Activated CD4-positive, alpha-beta T cell treated with anti-CD3 and anti-CD28 coated beads for 1 hour (primary cell): ENCODE results near the gene GPC1.

ENCODE experiments used
- DNase-seq: peaks from one replicate; pipeline ENCODE4 v3.0.0-alpha.2; 2020

The GPC1 gene

DNA sequence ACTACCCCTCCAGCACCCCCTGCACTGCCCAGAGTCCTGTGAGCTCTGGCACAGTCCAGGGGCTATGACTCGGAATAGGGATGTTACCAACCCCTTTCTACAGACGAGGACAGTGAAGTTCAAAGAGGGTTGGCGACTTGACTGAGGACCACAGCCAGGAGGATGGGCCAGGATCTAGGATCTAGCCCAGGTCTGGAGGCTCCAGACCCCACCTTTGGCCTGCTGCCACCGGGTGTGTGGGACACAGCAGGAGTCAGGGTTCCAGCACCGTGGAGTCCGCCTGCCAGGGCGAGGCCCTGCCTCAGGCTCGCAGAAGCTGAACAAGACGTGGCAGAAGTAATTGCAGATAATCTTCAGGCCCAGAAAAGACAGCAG lies 37.9 kb upstream of the GPC1 start:
- no peak for DNase-seq

DNA sequence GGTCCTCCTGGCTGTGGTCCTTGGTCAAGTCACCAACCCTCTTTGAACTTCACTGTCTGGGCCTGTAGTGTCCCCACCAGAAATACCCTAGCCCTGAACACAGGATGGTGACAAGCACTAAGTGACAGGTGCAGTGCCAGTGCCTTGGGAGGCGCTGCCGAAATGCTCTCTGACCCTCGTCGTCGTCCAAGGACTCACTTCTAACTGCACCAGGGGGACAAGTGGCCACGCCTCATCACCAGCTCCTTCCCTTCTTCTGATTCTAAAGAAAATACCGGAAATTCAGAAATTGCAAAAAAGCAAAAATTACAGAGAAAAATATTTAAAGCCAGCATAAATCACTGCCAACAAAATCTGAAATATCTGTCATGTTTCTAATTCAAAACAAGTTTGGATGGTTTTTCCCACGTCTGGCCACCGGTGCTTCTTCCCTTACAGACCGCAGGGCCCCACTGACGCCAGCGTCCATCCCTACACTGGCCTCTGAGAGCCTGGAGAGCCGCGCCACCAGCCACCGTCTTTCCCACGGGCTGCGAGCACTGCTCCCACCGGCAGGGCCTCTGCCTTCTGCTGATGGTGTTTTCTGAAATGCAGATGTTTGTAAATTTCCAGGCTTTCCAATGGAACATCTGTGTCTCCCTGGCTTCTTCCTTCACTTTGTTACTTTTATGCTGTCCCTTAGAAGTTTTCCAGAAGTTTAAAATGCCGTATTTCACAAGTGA lies 37.4 kb upstream of the GPC1 start:
- DNase-seq = no peak

DNA sequence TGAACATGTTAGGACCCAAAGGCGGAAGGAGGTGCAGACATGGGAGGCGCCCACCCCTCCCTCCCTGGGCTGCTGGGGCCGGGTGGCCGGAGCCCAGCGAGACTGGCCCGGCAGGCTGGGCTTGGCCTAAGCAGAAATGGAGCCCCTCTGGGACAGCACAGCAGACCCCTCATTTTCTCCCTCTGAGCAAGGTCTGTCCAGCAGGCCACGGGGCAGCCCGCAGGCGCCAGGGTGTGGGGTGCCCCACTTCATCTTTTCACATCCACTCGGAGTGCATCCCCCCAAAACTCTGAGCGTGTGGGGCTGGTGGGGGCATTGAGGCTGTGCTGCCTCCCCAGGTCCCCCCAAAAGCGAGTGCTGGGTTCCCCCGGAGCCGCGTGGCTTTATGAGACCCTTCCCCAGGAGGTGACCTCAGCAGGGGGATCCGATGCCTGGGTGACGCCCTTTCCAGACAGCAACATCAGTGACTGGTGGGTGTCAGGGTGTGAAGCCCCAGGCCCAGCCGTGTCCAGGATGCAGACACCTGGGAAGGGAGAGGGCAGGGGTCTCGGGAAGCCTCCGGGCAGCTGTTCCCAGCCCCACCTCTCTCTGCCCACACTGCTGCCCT lies 36.7 kb upstream of the GPC1 start:
- DNase-seq = no peak

DNA sequence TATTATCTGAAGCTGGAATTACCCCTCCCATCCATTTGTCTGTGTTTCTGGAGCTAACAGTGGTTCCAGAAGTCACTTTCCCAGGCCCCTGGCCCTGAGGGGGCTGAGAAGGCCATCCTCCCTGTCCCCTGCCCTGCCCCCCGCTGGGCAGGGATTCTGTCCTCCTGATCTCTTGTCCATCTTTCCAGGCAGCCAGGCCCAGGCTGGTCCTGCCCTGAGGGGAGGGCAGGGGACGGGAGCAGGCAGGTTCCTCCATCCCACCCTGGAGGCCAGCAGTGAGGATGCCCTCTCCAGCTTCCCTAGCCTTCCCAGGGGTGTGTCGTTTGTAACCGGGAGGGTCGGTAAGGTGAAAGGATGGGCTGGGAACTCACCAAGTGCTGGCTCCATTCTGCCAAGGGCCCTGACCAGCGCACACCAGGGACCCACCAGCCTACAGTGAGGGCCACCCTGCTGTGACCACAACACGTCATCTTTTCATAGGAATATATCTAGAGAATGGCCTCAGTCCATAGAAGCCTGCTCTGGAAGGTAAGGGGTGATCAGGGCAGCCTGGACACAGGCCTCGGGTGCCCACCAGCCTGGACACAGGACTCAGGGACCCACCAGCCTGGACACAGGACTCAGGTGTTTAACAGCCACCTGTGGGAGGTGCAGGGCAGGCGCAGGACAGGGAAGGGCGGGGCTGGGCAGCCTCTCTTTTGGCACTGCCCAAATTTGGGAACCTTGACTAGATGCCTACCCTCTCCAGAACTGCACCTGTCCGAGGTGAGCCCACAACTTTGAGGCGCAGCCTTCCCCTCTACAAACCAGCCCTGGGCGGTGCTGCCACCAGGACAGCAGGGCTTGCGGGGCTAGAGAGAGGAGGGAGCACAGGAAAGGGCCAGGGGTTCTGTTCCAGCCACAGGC lies 35.8 kb upstream of the GPC1 start:
- DNase-seq = no peak

DNA sequence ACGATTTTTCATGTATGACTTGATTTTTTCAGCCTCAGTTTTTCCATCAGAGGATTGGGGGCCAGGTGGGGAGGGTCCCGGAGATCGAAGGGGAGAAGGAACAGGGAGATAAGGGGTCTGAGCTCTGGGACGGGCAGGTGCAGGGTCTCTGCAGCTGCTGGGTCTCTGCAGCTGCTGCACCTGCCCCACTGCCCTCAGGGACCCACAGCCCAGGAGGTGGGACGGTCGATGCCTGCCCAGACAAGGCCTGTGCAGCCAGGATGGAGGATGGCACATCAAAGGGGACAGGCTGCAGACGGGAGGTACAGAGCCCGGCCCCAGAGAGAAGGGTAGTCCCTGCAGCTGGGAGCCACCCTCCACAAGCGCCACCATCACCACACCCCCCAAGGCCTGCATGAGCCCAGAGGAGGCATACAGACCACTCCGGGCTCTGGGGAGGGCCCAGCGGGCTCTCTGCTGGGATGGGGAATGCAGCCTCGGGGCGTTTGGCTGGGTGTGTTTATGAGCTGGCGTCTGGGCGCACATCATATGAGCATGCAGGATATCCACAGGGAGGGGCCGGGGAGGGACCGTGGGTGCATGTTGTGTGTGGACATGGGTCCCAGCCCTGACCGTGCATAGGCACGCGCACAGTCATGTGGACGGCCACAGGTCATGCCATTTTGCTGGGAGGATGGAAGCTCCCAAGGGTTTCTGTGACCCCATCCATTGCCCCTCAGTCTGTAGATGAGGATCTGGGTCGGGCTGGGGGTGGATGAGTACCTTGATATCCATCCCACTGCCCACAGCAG lies 34.9 kb upstream of the GPC1 start:
- DNase-seq = no peak

DNA sequence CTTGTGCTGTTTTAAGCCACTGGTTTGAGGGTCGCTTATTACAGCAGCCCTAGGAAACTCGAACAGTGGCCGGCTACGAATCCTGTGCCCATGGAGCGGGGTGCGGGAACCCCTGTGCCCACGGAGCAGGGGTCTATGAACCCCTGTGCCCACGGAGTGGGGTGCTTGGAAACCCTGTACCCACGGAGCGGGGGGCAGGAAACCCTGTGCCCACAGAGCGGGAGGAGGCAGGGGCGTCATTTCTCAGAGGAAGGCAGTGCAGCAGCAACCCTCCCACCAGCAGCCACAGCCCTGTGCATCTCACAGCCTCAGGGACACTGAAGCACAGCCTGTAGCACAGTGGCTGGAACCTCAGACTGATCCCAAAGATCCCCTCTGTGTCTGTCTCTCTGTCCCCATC lies 34.2 kb upstream of the GPC1 start:
- no peak for DNase-seq

DNA sequence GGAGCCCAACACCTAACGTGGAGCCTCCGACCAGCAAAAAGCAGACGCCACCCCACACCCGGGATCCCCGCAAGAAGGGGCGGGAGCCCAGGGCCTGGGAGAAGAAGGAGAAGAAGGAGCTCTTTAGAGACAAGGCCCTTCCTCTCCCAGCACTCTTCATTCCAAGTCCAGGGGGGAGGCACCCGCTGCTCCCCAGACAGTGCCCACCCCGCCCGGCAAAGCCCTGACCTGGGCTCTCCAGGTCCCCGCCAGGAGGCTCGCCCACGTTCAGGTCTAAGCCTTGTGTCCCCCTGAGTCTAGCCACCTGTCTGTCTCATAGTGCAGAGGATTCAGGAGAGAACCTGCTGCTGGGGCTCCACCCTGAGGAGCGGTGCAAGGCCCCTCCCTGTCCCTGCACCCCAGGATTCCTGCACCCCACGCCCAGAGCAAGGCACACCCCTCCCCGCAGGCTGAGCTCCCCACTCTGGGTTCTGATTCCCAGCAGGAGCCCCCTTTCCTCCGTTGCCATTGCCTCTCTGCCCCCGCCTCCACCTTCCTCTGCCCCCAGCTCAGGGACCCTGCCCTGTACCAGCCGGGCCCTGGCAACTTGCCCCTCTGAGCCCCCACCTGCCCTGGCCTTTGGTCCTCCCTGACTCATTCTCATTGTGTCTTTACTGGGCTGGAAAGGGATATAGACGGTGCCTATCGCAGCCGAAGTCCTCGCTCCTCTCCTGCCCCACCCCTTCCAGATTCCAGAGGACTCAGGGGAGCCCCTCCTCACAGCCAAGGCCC lies 33.5 kb upstream of the GPC1 start:
- DNase-seq = no peak

DNA sequence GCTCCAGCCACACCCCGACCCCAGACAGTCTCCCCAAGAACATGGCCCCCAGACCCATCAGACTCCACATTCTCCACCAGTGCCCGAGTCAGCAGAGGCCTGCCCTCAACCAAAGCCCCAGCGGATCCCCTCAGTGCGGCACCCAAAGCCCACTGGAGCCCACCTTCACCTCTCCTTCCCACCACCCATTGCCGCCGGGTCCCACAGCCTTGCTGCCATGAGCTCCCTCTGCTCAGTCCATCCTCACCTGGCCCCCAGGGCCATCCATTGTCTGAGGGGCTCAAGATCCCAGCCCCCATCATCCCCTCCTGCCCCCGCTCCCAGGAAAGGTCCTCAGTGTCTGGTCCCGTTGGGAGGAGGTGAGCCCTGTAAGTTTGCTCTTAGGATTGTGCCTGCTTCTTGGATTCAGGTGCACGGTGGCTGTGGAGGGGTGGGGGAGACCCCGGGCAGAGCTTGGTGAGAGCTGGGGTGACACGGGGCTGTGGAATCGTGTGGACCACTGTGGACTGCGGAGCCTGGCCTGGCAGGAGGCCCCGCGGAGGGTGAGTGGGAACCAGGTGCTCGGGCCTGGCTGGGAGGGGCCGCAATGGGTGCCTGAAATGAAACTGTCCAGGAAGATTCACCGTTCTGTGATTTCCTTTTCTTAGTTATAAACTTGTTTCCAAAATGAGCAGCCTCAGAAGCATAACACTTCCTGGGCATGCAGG lies 32.7 kb upstream of the GPC1 start:
- no peak for DNase-seq

DNA sequence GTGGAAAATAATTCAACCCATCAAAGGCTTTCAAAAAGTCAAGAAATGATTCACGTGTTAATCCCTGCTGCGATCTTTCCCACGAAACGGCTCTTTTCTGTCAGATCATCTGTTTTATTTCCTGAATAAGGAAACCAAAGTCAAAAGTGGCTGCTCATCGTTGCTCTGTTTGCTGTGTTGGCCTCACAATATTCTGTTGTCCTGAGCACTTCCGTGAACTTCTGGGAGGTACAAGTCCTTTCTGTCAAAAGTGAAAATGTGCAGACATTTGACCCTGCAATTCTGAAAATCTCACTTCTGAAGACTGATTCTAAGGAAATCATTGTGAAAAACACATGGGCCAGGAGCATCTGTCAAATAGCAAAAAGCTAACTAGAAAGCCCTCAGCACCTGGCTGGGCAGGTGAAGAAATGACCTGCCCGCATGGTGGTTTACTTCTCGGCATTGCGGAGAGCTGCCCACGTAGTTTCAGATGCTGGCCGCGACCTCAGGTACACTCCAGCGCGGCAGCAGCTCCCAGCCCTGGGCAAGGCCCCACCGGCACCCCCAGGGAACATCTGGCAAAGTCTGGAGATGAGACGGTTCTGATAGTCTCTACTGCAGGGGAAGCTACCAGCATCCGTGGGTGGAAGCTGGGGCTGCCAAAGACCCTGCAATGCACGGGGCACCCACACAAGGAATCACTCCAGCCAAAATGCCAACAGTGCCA lies 31.9 kb upstream of the GPC1 start:
- DNase-seq = no peak

DNA sequence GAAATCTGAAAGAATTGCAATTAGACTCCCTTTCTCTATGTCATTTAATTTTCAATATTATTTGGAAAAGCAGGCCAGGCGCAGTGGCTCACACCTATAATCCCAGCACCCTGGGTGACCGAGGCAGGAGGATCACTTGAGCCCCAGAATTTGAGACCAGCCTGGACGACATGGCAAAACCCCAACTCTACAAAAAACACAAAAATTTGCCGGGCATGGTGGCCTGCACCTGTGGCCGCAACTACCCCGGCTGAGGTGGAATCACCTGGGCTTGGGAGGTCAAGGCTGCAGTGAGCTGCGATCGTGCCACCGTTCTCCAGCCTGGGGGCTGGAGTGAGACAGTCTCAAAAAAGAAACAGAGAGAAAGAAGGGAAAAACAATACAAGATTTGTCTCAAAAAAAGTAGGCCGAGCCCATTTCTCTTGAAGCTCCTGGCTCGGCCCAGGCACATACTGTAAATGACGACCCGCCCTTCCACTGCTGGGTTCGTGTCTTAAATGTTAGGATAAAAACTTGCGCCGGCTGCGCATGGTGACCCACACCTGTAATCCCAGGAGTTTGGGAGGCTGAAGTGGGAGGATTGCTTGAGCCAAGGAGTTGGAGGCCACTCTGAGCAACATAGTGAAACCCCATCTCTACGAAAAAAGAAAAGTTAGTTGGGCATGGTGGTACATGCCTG lies 31.1 kb upstream of the GPC1 start:
- no peak for DNase-seq

DNA sequence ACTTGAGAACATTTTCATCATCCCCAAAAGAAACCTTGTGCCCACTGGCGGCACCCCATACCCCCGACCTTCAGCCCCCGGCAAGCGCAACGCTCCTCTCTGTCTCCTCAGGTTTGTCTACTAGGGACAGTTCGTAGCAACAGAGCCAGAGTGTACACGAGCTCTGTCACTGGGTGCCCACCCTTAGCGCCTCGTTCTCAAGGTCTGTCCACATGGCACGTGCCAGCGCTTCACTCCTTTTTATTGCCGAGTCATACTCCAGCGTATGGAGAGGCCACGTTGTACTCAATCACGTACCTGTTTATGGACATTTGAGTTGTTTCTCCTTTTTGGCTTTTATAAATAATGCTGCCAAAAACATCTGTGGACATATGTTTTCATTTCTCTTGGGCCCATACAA lies 30.3 kb upstream of the GPC1 start:
- no peak for DNase-seq

DNA sequence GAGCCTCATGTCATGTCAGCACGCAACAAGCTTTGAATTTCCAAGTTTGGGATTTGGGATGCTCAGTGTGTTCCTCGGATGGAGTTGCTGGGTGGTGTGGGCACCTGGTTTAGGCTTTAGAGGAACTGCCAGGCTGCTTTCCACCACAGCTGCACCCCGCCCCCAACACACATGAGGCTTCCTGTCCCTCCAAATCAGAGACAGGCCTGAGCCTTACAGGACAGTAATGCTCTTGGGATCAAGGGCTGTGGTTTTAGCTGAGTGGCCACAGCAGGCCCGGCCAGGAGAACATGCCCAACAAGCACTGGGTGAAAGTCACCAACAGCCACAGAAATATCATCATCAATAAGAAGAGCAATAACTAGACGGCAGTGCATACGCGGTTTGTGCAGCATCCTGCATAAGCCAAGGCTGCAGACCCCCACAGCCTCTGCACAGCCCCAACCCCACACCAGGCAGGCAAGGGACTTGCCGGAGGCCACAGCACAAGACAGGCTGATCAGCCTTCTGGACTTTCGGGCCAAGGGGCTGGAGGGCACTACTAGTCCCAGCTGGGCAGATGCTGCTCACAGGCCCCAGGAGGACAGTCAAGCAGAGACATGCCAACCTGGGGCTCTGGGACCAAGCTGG lies 29.7 kb upstream of the GPC1 start:
- no peak for DNase-seq

DNA sequence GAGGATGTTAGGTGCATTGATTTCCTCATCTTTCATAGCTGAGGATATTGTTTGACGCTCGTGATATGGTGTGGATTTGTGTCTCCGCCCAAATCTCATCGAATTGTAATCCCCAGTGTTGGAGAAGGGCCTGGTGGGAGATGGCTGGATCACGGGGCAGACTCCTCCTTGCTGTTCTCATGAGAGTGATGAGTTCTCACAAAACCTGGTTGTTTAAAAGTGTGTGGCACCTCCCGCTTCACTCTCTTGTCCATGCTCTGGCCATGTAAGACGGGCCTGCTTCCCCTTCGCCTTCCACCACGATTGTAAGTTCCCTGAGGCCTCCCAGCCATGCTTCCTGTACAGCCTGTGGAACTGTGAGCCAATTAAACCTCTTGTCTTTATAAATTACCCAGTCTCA lies 28.4 kb upstream of the GPC1 start:
- DNase-seq = no peak

DNA sequence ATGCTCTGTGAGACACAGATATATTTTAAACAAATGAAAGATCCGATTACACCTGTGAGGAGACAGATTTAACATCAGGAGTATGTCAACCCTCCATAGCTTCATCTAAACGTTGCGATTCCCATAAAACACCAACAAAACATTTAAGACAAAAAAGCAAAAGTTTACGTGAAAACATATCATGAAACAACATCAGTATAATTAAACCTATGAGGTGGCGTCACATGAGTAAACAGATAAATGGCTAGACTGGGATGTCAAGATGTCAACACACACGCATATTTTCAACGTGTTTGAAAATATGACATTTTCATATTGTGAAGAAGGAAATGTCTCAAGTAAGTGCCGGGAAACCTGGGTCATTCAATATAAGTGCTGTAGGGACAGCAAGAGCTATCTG lies 25.5 kb upstream of the GPC1 start:
- DNase-seq = no peak

DNA sequence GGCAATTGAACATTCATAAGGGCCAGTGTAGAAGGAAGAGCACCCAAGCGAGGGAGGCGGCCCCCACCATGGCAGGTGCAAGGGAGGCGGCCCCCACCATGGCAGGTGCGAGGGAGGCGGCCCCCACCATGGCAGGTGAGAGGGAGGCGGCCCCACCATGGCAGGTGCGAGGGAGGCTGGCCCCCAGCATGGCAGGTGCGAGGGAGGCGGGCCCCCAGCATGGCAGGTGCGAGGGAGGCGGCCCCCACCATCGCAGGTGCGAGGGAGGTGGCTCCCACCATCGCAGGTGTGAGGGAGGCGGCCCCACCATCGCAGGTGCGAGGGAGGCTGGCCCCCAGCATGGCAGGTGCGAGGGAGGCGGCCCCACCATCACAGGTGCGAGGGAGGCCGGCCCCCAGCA lies 24.7 kb upstream of the GPC1 start:
- DNase-seq = no peak

DNA sequence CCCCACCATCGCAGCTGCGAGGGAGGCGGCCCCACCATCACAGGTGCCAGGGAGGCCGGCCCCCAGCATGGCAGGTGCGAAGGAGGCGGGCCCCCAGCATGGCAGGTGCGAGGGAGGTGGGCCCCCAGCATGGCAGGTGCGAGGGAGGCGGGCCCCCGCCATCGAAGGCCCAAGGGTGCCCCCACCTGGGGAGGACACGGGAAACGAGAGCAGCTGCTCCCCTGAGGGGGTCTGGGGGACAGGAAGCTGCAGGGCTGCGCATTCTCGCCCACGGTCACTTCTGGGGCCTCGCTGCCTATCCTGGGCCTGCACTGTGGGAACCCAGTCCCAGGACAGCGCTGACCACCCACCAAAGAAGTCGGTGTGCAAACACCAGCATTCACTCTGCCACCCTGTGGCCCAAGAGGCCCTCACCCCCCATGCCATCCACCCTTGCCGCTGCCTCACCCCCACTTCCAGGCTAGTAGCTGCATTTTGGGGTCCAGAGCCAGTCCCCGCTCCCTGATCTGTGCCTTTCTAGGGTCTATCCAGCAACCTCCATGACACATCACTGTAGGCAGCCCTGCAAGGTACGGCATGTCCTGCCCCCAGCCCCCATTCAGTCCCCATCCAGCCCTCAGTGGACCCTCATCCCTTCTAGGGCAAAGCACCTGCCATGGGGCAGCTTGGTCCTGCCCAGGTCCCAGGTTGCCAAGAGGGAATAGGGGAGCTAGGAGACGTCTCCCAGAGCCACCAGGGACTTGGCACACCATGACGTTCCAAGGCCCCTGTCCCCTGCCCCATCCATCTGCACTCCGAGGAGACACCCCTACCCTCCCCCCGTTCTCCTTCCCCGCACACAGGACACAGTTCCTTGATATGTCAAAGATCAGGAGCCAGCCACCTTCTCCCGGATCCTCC lies 24.0 kb upstream of the GPC1 start:
- no peak for DNase-seq

DNA sequence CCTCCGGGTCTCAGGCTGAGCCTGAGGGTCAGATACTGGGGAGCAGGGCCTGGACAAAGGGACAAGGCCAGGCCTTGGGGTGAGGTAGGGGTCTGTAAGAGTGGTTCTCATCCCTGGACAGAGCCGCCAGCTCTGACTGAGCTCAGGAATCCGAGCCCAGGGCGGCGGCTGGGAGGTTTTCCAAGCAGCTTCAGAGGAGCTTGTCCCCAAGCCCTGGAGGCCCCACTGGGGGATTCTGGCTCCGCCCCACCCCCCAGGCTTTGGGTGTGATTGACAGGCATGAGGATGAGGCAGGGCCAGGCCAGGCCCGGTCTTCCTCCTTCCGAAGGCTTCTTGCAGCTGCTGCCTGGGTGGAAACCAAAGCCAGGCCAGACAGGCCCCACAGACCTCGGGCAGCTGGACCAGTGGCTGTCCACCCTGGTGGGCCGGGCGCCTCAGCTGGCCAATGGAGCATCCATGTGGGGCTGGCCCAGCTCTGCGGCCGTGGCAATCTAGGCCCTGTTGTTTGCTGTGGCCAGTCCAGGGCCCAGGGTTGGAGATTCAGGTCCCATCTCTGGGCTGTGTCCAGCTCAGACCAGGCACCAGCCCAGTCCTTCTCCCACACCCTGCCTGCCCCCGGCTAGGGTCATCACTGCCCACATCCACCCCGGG lies 23.1 kb upstream of the GPC1 start:
- DNase-seq = no peak
